Measurements from ENCODE around the gene CCR6.
"Not testable (repeated sequence)": the region's sequence is repeated elsewhere in the genome, so short reads cannot be mapped to it uniquely, and the experiment has no call there.

Gene CCR6

GRCh38 chr6:167164261-167164660 lies 41.4 kb downstream of the CCR6 start:
- in situ Hi-C loops (cut with MboI; ENCODE audit: low sequenced_read_pairs): no loop called here

- in situ Hi-C loops (cut with MboI; ENCODE audit: low sequenced_read_pairs): no loop called here
Observed at GRCh38 chr6:167165858-167166471, 43.1 kb downstream of the CCR6 start.

- in situ Hi-C loops (cut with MboI; ENCODE audit: low sequenced_read_pairs): not testable (repeated sequence)
Observed at GRCh38 chr6:167167699-167168098, 44.8 kb downstream of the CCR6 start.

GRCh38 chr6:167168296-167168695 lies 45.4 kb downstream of the CCR6 start:
- in situ Hi-C loops (cut with MboI; ENCODE audit: low sequenced_read_pairs): not testable (repeated sequence)

- in situ Hi-C loops (cut with MboI; ENCODE audit: low sequenced_read_pairs): not testable (repeated sequence)
Observed at GRCh38 chr6:167169867-167170266, 47.0 kb downstream of the CCR6 start.

GRCh38 chr6:167171300-167171699 lies 48.4 kb downstream of the CCR6 start:
- in situ Hi-C loops (cut with MboI; ENCODE audit: low sequenced_read_pairs): not testable (repeated sequence)

- in situ Hi-C loops (cut with MboI; ENCODE audit: low sequenced_read_pairs): not testable (repeated sequence)
Observed at GRCh38 chr6:167172011-167172410, 49.1 kb downstream of the CCR6 start.

- in situ Hi-C loops (cut with MboI; ENCODE audit: low sequenced_read_pairs): not testable (repeated sequence)
Observed at GRCh38 chr6:167177271-167177670, 54.4 kb downstream of the CCR6 start.

GRCh38 chr6:167178896-167179655 lies 56.2 kb downstream of the CCR6 start:
- in situ Hi-C loops (cut with MboI; ENCODE audit: low sequenced_read_pairs): not testable (repeated sequence)

GRCh38 chr6:167180086-167180485 lies 57.2 kb downstream of the CCR6 start:
- in situ Hi-C loops (cut with MboI; ENCODE audit: low sequenced_read_pairs): not testable (repeated sequence)

- in situ Hi-C loops (cut with MboI; ENCODE audit: low sequenced_read_pairs): not testable (repeated sequence)
Observed at GRCh38 chr6:167181351-167181750, 58.5 kb downstream of the CCR6 start.

GRCh38 chr6:167182913-167183314 lies 60.0 kb downstream of the CCR6 start:
- in situ Hi-C loops (cut with MboI; ENCODE audit: low sequenced_read_pairs): not testable (repeated sequence)

- in situ Hi-C loops (cut with MboI; ENCODE audit: low sequenced_read_pairs): not testable (repeated sequence)
Observed at GRCh38 chr6:167185101-167185500, 62.2 kb downstream of the CCR6 start.

- in situ Hi-C loops (cut with MboI; ENCODE audit: low sequenced_read_pairs): not testable (repeated sequence)
Observed at GRCh38 chr6:167187275-167187674, 64.4 kb downstream of the CCR6 start.

Measured in HL-60/S4 treated with phorbol 12-myristate 13-acetate at 8.2 ng/mL for 4 days and 3 days (cell line).